Kidney glomerular epithelial cell (primary cell): ENCODE data around the gene ARHGEF7.

Experiments used
- DNase-seq: peaks from one replicate; lab custom pipeline; 2025; lab: John Stamatoyannopoulos, UW

ARHGEF7 gene

DNA sequence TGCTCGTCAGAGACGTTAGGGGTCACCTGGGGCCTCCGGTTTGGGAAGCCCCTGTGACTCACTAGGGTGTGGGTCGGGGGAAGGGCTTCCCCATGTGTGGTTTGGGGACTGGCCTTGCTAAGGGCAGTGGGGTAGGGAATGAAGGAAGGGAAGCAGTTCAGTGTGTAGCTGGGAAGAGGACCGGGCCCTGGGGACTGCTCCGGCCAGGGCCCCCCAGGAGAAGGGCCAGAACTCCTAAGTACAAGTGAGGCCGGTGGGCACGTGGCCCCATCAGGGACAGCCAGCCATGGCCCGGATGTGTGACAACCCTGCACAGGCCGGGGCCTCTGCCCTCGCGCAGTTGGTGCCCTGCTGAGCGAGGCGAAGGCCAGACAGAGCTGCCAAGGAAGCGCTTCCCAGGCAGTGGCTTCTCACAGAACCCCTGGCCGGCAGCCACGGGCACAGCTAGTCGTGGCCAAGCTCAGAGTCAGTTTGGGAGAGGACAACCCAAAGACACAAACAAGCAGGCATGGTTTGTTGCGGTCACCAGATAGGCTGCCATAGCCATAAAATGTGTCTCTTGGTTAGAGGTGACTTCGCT, 231.1 kb downstream of the ARHGEF7 start:
- no peak for DNase-seq

DNA sequence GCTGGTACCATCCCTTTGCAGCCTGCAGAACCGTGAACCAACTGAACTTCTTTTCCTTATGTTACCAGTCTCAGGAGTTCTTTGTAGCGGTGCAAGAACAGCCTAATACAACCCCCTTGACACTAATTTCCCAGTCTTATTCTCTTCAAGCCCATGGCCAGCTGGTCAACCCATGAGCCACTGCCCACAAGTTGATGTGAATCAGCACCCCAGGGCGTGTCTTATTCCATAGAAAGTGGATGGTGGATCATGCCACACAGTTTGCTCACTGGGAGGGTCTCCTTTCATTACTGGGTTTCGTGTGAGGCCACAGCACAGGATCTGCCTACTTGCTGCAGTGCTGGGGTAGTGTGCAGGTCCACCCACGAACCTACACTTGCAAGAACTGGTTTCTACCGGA, 232.3 kb downstream of the ARHGEF7 start:
- DNase-seq, result no peak

DNA sequence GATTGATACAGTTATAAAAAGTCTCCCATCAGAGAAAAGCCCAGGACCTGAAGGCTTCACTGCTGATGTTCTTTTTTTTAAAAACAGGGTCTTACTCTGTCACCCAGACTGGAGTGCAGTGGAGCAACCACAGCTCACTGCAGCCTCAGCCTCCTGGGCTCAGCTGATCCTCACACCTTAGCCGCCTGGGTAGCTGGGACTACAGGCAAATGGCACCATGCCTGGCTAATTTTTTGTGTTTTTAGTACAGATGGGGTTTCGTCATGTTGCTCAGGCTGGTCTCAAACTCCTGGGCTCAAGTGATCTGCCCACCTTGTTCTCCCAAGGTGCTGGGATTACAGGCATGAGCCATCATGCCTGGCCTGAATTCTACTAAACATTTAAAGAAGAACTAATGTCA, 238.4 kb downstream of the ARHGEF7 start:
- no peak for DNase-seq

DNA sequence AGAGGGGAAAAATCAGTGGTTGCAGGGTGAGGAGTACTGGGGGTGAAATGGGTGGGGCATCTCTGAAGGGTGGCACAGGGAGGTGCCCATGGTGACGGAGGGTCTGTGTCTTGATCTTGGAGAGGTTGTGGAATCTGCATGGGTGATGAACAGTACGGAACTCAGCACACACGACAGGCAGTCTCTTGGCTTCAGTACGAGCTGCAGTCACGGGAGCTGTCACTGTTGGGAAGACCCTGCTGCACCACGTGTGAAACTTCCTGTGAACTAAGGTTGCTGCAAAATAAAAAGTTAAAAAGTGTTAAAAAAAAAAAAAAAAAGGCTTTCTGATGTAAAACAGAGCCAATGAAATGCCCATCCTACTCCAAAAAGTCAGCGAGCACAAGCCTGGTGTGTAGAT, 239.7 kb downstream of the ARHGEF7 start:
- DNase-seq, result no peak
